OCI-M1 (cell line): ENCODE measurements around the gene ZNF716.
"Not testable (repeated sequence)": the region's sequence is repeated elsewhere in the genome, so short reads cannot be mapped to it uniquely, and the experiment has no call there.

ENCODE experiments used
- DNase-seq: peaks from one replicate; lab custom pipeline; 2025; lab: John Stamatoyannopoulos, UW

Gene ZNF716

DNA sequence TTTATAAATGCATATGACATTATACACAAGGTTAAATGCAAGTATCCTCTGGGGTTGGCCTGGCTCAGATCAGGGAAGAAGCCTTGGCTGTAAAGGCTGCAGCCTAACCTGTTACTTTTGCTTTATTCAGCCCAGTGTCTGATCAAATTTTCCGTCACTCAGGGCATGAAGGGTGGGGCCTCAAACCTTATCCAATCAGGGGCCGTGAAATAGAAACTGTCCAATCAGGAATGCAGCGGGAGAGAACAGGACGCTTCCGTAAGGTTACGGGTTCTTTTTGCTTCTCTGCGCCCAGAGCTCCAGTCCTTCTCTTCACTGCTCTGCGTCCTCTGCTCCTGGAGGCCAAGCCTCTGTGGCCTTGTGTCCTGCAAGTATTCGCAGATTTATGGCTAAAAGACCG is at the start of gene ZNF716:
Gene ZNF716 (plus strand): TSS at position 274 of the 400 bp plus-strand sequence. CDS start 112 bp downstream, at position 386.
- DNase-seq: no peak

DNA sequence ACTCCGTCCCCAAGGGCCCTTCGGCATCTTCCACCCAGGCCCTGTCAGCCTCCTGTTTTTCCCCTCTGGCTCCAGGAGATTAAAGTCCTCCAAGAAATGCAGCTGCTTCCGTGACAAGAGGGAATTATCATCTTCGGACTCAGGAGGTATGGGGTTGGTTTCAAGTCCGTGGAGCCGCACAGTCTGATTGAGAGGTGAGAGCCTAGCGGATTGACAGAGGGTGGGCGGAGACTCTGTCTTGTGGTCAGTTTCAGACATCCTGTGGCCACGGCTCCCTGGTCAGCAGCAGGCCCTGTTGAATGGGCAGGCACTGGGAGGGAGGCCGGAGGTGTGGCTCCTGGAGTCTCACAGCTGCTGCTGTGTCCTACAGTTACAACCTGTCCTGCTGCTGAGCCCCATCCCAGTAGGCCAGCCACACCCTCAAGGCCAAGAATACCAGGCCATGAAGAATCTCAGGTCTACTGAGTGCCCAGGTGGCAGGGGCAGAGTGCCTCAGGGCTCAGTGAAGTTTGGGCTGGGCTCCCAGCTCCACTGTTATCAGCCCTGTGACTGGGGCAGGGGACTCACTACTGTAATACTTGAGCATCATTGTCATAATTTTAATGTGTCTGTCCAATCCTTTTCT is 49.3 kb upstream of the ZNF716 start:
- DNase-seq: no peak

DNA sequence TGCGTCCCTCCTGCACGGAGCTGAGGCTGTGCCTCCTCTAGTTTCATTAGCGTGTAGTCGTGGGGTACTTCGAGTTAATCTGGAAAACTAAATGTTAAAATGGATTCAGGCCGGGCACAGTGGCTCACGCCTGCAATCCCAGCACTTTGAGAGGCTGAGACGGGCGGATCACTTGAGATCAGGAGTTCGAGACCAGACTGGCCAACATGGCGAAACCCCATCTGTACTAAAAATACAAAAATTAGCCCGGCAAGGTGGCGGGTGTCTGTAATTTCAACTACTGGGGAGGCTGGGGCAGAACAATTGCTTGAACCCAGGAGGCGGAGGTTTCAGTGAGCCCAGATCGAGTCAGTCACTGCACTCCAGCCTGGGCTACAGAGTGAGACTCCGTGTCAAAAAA is 46.9 kb upstream of the ZNF716 start:
- not testable (repeated sequence) for DNase-seq

DNA sequence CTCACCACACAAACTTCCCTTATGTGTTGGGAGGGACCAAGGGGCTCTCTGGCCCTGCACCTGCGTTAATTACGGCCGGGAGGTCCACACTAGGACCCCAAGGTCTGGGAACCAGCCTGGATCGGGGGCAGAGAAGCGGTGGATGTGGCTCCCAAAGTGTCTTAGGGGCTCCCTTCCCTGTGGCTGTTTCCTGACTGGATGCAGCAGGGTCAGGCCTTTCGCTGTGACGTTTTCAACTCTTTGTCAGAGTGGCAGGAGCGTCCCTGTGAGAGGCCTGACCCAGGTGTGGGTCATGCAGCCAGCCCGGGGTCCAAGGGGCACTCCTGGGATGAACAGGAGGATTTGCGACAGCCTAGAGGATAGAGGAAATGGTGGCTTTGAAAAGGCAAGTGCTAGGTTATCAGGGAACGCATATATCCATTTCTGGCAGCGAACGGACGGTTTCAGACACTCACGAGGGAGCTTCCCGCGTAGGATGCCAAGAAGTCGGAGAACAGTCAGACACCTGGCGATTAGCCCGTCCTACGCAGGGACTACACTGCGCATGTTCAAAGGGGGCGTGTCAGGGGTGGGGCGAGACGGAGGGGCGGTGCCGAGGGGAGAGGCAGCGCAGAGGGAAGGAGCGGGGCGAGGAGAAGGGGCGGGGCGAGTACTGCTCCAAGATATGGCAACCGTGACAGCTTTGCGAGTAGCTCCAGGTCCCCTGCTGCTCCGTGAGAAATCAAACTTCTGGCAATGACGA is 46.2 kb upstream of the ZNF716 start:
- no peak for DNase-seq

DNA sequence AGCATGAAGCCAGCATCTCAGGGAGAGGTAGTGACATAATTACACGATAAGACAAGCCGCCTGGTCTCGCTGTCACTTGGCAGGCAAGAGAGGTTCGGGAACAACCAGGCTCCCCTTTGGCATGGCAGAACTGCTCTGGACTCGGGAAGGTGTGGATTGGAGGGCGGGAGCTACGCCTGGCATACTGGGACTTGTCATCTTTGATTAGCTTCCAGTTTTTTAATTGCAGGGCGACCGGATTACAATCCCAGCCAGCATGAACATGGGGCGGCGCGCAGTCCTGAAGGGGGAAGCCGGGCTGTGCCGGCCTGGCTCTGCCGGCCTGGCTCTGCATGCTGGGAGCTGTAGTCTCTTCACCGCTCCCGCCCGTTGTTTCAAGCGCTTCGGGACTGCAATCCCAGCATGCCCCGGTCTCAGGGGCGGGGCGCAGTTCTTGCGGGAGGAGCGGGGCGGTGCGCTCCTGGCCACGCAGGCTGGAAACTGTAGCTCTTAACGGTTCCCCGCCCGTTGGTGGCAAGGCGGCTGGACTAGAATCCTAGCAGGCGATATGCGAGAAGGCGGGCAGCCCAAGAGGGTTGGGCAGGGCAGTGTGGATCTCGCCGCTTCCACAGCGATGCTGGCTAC is 45.5 kb upstream of the ZNF716 start:
- DNase-seq: no peak

- DNase-seq: no peak
Measured at GRCh38 chr7:57404967-57405421, 45.0 kb upstream of the ZNF716 start.

DNA sequence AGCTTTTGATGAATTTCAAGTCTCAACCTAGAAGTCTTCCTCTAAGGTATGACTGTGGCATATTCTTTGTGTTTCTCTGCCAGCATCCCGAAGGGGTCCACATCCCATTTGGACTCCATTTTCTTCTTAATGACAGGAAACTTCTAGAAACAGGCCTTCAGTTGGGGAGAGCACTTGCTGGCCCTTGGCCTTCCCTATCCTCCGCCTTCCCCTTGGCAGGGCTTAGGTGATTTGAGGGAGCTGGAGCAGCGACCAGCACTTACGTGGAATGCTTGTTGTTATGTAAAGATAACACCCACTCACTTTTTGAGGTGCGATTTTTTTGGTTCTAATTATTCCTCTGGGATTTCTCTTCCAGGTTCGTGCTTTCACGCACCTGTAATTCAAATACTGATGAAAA is 42.9 kb upstream of the ZNF716 start:
- DNase-seq: no peak

GRCh38 chr7:57412168-57412567 is 37.8 kb upstream of the ZNF716 start:
- DNase-seq: no peak

- DNase-seq: no peak
Measured at GRCh38 chr7:57412618-57413017, 37.4 kb upstream of the ZNF716 start.

- DNase-seq: no peak
Measured at GRCh38 chr7:57413529-57414398, 36.2 kb upstream of the ZNF716 start.

GRCh38 chr7:57414415-57414814 is 35.6 kb upstream of the ZNF716 start:
- no peak for DNase-seq

DNA sequence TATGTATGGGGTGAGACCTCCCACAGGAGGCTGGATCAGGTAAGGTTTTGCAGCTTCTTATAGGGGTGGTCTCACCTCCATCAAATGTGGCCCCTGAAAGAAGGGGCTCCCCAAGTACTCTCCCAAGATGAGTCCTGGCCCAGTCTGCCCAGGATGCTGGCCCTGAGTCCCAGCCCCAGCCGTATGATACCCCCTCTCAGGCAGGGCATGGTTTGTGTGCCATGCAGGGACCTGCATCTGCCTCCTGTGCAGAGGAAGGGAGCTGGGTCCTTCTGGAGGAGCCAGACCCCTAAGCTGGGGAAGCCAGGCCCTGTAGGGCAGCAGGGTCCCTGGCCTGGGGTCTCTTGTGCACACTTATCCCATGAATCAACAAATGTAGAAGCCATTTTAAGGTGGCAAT is 35.1 kb upstream of the ZNF716 start:
- no peak for DNase-seq

DNA sequence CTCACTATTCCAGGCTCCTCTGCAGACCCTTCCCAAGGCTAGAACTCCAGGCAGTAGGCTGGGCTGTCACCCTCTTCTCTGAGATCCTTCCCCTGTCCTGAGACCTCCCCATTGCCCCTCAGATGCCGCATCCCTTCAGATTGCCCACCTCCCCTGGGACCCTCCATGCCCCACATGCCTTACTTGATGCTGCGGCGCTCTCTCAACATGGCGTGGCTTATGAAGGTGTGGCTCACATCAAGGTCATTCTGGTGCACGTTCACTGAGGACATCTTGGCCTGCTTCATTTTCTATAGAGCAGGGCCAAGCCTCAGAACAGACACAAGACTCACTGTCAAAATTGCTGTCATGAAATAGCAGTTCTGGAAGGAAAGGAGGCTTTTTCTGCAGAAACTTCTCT is 34.7 kb upstream of the ZNF716 start:
- DNase-seq: no peak

DNA sequence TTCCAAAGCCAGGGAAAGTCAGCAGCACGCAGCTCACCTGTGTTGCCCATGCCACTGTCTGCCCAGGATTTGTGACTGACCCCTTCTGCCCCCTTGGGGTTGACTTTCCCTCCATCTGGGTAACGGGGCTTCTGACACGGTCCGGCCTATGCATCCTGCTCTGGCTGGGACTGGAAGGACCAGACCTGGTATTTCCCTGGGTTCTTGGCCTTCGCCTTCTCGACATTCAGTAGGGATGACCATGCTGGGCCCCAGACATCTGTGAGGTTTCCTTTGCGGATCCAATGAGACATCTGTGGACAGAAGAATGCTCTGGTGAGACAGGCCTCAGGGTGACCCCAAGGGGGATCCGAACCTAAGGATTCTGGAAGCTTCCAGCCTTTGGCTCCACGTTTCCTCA is 34.2 kb upstream of the ZNF716 start:
- DNase-seq: no peak

GRCh38 chr7:57416601-57417358 is 33.2 kb upstream of the ZNF716 start:
- DNase-seq: no peak

DNA sequence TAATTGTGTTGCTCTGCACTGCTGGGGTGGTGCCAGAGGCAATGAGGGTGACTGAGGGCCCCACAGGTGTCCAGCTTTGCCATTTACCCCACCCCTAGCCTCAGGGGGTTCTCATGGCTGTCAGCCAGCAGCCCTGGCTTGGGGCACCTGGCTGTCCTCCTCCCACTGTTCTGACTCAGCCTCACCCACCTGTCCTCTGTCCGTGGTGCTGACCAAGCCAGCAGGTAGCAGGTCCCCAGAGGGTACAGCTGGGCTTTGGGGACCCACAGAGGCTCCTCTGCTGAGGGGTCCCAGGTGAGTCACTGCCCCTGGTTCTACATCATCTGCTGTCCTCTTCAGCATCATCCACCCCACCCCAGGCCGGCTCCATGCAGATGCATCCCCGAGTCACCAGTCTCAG is 32.2 kb upstream of the ZNF716 start:
- DNase-seq: no peak

DNA sequence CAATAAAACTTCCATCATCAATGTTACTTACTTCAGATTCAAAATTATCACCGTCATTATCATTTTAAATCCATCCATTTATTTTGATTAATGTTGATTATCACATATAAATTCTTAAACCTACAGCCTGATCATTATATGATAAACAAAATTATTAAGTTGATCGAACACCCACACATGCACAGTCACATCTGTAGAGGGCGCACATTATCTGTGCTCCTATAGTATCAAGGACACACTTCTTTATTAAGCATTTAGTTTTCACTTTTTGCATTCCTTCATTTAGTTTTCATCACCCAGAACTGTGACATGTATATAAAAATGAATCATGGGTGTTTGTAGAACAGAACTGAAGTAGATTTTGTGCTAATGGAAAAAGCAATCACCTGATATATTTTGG is 26.2 kb upstream of the ZNF716 start:
- no peak for DNase-seq

GRCh38 chr7:57424515-57425238 is 25.3 kb upstream of the ZNF716 start:
- no peak for DNase-seq

DNA sequence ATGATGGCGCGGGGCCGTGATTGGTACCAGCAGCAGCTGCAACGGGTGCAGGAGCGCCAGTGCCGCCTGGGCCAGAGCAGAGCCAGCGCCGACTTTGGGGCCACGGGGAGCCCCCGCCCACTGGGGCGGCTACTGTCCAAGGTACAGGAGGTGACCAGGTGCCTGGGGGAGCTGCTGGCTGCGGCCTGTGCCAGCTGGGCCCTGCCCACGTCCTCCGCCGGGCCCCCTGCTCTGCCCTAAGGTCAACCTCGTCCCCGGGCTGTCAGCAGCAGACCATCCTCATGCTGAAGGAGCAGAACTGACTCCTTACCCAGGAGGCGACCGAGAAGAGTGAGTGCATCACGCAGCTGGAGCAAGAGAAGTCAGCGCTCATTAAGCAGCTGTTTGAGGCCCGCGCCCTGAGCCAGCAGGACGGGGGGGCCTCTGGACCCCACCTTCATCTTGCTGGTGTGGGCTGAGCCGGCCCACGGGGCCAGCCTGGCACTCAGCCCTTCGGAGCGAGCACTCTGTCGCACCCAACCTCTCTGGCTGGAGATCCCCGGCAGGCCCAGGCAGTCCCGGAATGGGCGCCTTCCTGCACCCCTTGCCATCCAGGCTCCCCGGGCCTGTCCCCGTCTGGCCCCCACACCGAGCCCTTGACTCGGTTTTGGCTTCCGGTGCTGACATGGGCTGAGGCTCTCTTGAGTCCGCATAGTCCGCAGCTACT is 24.6 kb upstream of the ZNF716 start:
- no peak for DNase-seq

- DNase-seq: no peak
Measured at GRCh38 chr7:57425969-57426628, 23.9 kb upstream of the ZNF716 start.
